NCI-H128 (cell line): Measurements from ENCODE around the gene TM4SF20.

ENCODE experiments used
- DNase-seq: peaks from one replicate; lab custom pipeline; 2025; ENCODE audit not compliant: unreplicated experiment; lab: John Stamatoyannopoulos, UW

TM4SF20 gene

DNA sequence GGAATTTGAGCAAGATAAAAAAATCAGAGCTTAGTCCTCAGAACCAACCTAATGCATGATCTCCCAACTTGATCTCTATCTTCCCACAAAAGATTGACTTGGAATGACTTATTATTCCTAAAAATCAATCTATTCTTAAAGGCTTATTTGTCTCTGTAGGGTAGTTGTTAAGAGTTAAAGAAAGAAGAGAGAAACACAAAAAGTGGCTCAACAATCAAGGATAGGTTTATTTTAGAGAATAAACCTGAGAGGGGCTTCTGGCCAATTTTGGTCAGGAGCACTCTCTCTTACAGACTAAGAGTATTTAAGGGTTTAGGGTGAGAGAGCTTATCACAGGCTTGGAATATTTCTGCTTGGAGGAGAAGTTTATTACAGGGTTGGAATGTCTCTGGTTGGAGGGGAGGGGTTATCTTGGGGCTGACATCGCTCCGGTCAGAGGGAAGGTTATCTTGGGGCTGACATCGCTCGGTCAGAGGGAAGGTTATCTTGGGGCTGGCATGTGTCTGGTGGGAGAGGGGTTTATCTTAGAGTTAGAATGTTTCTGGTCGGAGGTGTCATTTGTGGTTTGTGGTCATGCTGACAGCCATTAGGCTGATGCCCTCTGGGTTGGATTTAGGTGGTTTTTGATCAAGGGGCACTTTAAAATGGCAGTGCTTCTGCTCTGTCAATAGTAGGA is 56.4 kb downstream of the TM4SF20 start:
- no peak for DNase-seq

DNA sequence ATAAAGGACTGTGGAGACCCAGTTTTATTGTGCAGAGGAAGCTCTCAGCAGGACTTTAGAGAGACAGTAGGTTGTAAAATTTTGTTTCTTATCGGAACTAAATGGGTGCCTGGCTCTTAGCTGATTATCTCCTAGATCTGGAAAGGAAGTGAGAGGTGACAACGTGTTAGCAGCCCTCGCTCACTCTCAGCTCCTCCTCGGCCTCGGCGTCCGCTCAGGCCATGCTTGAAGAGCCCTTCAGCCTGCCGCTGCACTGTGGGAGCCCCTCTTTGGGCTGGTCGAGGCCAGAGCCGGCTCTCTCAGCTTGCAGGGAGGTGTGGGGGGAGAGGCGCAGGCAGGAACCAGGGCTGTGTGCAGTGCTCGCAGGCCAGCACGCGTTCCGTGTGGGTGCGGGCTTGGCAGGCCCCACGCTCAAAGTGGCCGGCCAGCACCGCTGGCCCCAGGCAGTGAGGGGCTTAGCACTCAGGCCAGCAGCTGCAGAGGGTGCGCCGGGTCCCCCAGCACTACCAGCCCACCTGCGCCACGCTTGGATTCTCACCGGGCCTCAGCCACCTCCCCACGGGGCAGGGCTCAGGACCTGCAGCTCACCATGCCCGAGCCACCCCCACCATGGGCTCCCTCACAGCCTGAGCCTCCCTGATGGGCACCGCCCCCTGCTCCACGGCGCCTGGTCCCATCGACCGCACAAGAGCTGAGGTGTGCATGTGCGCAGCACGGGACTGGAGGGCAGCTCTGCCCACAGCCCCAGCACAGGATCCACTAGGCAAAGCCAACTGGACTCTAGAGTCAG is 58.6 kb downstream of the TM4SF20 start:
- no peak for DNase-seq

DNA sequence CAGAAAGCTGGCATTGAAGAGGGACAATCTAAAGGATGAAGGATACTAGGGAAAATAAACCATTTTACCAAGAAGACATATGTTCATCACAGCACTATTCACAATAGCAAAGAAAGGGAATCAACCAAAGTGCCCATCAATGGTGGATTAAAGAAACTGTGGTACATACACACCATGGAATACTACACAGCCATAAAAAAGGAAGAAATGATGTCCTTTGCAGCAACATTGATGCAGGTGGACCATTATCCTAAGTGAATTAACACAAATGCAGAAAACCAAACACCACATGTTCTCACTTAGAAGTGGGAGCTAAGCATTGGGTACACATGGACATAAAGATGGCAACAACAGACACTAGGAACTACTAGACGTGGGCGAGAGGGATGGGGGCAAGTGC is 61.3 kb downstream of the TM4SF20 start:
- DNase-seq: no peak

DNA sequence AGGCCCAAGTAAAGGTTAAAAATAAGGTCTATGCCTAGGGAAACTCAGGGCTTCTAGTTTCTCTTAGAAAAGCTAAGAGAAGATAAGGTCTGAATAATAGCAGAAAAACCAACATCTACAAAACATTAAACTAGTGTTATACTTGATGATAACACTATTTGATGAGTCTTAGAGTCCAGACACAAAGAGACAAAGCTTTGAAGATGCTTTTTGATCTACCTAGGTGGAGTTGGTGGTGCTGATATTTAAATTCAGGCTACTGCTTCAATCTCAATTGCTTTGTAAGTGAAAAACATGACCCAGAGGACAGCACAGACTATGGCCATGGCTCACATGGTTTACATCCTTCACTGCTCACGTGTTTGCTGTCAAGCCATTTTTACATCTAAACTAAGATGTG is 65.8 kb downstream of the TM4SF20 start:
- no peak for DNase-seq

DNA sequence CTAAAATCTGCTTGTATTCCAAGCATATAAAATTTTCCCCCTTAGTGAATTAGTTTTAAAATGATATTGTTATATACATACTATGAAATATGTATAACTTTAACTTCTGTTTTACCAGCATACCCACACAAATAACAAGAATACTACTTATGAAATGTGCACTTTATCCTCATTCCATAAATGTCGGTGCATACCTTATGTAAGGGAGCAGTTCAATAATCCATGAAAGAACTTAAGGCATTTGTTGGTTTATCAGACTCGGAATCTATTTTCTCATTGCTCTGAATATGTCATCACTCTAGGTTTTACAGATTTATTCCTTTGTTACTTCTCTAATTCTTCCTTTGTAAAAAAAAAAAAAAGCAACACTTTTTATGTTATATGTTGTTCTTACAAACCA is 66.5 kb downstream of the TM4SF20 start:
- DNase-seq: no peak
